GM18502 (cell line): ENCODE data around the gene TMCO4.

Experiments
- ATAC-seq: cut with Tn5 transposase; IDR thresholded peaks from one replicate; pipeline ENCODE4 v1.9.1; 2021; ENCODE audit warnings: mild to moderate bottlenecking; ENCODE audit not compliant: unreplicated experiment, poor library complexity

The TMCO4 gene

GRCh38 chr1:19689856-19690255, 109.9 kb downstream of the TMCO4 start:
- ATAC-seq: no peak

- no peak for ATAC-seq
Observed at GRCh38 chr1:19689085-19689757, 110.5 kb downstream of the TMCO4 start.

GRCh38 chr1:19688041-19688842, 111.5 kb downstream of the TMCO4 start:
- ATAC-seq: no peak

GRCh38 chr1:19687414-19687813, 112.3 kb downstream of the TMCO4 start:
- no peak for ATAC-seq

GRCh38 chr1:19685994-19686393, 113.7 kb downstream of the TMCO4 start:
- no peak for ATAC-seq

- no peak for ATAC-seq
Observed at GRCh38 chr1:19684677-19685076, 115.0 kb downstream of the TMCO4 start.

- ATAC-seq: no peak
Observed at GRCh38 chr1:19683351-19683750, 116.4 kb downstream of the TMCO4 start.

GRCh38 chr1:19682901-19683300, 116.8 kb downstream of the TMCO4 start:
- ATAC-seq: no peak

GRCh38 chr1:19682257-19682656, 117.5 kb downstream of the TMCO4 start:
- no peak for ATAC-seq

- no peak for ATAC-seq
Observed at GRCh38 chr1:19680644-19681043, 119.1 kb downstream of the TMCO4 start.

GRCh38 chr1:19679691-19680090, 120.0 kb downstream of the TMCO4 start:
- no peak for ATAC-seq

- ATAC-seq: no peak
Observed at GRCh38 chr1:19678931-19679453, 120.7 kb downstream of the TMCO4 start.

- ATAC-seq: no peak
Observed at GRCh38 chr1:19678493-19678892, 121.2 kb downstream of the TMCO4 start.

GRCh38 chr1:19676438-19676922, 123.2 kb downstream of the TMCO4 start:
- ATAC-seq: no peak

- ATAC-seq: no peak
Observed at GRCh38 chr1:19675797-19676196, 123.9 kb downstream of the TMCO4 start.

- no peak for ATAC-seq
Observed at GRCh38 chr1:19672237-19672636, 127.5 kb downstream of the TMCO4 start.

GRCh38 chr1:19670787-19671186, 128.9 kb downstream of the TMCO4 start:
- ATAC-seq: no peak

- ATAC-seq: no peak
Observed at GRCh38 chr1:19668888-19669287, 130.8 kb downstream of the TMCO4 start.

- no peak for ATAC-seq
Observed at GRCh38 chr1:19665496-19666465, 133.9 kb downstream of the TMCO4 start.

GRCh38 chr1:19665186-19665495, 134.6 kb downstream of the TMCO4 start:
- no peak for ATAC-seq
